Gastrocnemius medialis (tissue), 4 donors: ENCODE results near the gene TSPAN2.

Source experiments
- POLR2A ChIP-seq, 2 donors: fragments of 450-650 bp; IDR thresholded peaks; one replicate each; pipeline ENCODE4 v1.6.1; 2017; ENCODE audit warnings: antibody characterized with exemption in 2 of 2, mild to moderate bottlenecking in 2 of 2, moderate library complexity in 2 of 2
- TF ChIP-seq, protein P1 (sequence below), 5 experiments: fragments of 450-650 bp in 3 of 5; fragments of 200-600 bp in 2 of 5; sonication (generic) in 2 of 5; IDR thresholded peaks in 4 of 5; conservative IDR thresholded peaks in 1 of 5; 1 replicate in 4 of 5; 2 replicates in 1 of 5; pipeline ENCODE4 v1.5.1; 2016 to 2019; ENCODE audit warnings: antibody characterized with exemption in 5 of 5, mild to moderate bottlenecking in 3 of 5, moderate library complexity in 3 of 5

GRCh38 chr1:115126516-115126915 is 37.2 kb upstream of the TSPAN2 start:
- TF ChIP-seq POLR2A (IDR thresholded peaks at IDR 0.05) = no peak
- TF ChIP-seq, protein P1, sequence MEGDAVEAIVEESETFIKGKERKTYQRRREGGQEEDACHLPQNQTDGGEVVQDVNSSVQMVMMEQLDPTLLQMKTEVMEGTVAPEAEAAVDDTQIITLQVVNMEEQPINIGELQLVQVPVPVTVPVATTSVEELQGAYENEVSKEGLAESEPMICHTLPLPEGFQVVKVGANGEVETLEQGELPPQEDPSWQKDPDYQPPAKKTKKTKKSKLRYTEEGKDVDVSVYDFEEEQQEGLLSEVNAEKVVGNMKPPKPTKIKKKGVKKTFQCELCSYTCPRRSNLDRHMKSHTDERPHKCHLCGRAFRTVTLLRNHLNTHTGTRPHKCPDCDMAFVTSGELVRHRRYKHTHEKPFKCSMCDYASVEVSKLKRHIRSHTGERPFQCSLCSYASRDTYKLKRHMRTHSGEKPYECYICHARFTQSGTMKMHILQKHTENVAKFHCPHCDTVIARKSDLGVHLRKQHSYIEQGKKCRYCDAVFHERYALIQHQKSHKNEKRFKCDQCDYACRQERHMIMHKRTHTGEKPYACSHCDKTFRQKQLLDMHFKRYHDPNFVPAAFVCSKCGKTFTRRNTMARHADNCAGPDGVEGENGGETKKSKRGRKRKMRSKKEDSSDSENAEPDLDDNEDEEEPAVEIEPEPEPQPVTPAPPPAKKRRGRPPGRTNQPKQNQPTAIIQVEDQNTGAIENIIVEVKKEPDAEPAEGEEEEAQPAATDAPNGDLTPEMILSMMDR (IDR thresholded peaks at IDR 0.05 in 4 of 5, conservative IDR thresholded peaks at IDR 0.05 in 1 of 5) = no peak
